ENCODE results near the gene ACO1.

DNA sequence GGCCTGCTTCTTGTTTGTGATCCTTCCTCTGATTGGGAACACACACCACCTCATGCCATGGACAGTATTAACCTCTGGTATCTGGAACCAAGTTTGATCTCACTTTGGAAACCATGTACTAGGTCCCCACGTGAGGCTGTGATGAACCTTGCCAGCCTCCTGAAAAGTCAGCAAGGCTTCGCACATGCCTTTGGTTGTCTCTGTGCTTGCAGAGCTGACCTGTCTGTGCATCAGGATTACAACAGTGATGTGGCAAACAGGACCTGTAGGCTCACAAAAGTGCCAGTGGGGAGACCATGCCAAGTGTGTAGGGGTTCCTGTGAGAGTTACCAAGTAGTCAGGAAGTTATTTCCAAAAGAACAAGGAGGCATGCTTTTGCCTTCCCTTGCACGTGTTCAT is 1.4 kb downstream of the ACO1 start:
- no peak for TF ChIP-seq POLR2A (IDR thresholded peaks at IDR 0.05; ENCODE audit: borderline replicate concordance, extremely low read depth, insufficient read depth, insufficient read length)
- TF ChIP-seq, protein P1, sequence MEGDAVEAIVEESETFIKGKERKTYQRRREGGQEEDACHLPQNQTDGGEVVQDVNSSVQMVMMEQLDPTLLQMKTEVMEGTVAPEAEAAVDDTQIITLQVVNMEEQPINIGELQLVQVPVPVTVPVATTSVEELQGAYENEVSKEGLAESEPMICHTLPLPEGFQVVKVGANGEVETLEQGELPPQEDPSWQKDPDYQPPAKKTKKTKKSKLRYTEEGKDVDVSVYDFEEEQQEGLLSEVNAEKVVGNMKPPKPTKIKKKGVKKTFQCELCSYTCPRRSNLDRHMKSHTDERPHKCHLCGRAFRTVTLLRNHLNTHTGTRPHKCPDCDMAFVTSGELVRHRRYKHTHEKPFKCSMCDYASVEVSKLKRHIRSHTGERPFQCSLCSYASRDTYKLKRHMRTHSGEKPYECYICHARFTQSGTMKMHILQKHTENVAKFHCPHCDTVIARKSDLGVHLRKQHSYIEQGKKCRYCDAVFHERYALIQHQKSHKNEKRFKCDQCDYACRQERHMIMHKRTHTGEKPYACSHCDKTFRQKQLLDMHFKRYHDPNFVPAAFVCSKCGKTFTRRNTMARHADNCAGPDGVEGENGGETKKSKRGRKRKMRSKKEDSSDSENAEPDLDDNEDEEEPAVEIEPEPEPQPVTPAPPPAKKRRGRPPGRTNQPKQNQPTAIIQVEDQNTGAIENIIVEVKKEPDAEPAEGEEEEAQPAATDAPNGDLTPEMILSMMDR (IDR thresholded peaks at IDR 0.05 in 2 of 3, conservative IDR thresholded peaks at IDR 0.05 in 1 of 3; ENCODE audit: borderline replicate concordance in 1 of 3, insufficient read depth in 1 of 3, low read depth in 2 of 3, low read length in 2 of 3): no peak
- TF ChIP-seq POLR2AphosphoS5 (IDR thresholded peaks at IDR 0.05; ENCODE audit: low read depth, low read length): no peak
- TF ChIP-seq EZH2phosphoT487 (IDR thresholded peaks at IDR 0.05; ENCODE audit: borderline replicate concordance): no peak
- TF ChIP-seq ELF1 (IDR thresholded peaks at IDR 0.05; ENCODE audit: borderline replicate concordance, low read depth): no peak
- TF ChIP-seq TCF7L2 (IDR thresholded peaks at IDR 0.05; ENCODE audit: borderline replicate concordance, extremely low read depth, insufficient read depth, insufficient read length): no peak
- no peak for TF ChIP-seq EZH2 (IDR thresholded peaks at IDR 0.05)
- TF ChIP-seq, protein P2, sequence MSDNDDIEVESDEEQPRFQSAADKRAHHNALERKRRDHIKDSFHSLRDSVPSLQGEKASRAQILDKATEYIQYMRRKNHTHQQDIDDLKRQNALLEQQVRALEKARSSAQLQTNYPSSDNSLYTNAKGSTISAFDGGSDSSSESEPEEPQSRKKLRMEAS (IDR thresholded peaks at IDR 0.05): no peak
- TF ChIP-seq, protein P3, sequence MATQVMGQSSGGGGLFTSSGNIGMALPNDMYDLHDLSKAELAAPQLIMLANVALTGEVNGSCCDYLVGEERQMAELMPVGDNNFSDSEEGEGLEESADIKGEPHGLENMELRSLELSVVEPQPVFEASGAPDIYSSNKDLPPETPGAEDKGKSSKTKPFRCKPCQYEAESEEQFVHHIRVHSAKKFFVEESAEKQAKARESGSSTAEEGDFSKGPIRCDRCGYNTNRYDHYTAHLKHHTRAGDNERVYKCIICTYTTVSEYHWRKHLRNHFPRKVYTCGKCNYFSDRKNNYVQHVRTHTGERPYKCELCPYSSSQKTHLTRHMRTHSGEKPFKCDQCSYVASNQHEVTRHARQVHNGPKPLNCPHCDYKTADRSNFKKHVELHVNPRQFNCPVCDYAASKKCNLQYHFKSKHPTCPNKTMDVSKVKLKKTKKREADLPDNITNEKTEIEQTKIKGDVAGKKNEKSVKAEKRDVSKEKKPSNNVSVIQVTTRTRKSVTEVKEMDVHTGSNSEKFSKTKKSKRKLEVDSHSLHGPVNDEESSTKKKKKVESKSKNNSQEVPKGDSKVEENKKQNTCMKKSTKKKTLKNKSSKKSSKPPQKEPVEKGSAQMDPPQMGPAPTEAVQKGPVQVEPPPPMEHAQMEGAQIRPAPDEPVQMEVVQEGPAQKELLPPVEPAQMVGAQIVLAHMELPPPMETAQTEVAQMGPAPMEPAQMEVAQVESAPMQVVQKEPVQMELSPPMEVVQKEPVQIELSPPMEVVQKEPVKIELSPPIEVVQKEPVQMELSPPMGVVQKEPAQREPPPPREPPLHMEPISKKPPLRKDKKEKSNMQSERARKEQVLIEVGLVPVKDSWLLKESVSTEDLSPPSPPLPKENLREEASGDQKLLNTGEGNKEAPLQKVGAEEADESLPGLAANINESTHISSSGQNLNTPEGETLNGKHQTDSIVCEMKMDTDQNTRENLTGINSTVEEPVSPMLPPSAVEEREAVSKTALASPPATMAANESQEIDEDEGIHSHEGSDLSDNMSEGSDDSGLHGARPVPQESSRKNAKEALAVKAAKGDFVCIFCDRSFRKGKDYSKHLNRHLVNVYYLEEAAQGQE (IDR thresholded peaks at IDR 0.05; ENCODE audit: low read depth): no peak
- TF ChIP-seq, protein P4, sequence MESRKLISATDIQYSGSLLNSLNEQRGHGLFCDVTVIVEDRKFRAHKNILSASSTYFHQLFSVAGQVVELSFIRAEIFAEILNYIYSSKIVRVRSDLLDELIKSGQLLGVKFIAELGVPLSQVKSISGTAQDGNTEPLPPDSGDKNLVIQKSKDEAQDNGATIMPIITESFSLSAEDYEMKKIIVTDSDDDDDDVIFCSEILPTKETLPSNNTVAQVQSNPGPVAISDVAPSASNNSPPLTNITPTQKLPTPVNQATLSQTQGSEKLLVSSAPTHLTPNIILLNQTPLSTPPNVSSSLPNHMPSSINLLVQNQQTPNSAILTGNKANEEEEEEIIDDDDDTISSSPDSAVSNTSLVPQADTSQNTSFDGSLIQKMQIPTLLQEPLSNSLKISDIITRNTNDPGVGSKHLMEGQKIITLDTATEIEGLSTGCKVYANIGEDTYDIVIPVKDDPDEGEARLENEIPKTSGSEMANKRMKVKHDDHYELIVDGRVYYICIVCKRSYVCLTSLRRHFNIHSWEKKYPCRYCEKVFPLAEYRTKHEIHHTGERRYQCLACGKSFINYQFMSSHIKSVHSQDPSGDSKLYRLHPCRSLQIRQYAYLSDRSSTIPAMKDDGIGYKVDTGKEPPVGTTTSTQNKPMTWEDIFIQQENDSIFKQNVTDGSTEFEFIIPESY (IDR thresholded peaks at IDR 0.05; ENCODE audit: extremely low read depth, insufficient replicate concordance, low read length): no peak
- TF ChIP-seq SP1 (IDR thresholded peaks at IDR 0.05; ENCODE audit: low read depth): no peak
- TF ChIP-seq SIN3A (IDR thresholded peaks at IDR 0.05; ENCODE audit: low read depth): no peak
